BJ (cell line): Measurements from ENCODE around the gene LRRC70. TPM values are rescaled to one million over a fixed set of nuclear protein-coding genes. Genes with fewer than 3 reads are reported as not detected.

Experiments used
- CTCF ChIA-PET: fragments of 350-600 bp; formaldehyde crosslinking; extraction: SDS; loops from one replicate; lab custom pipeline; 2021; ENCODE audit warnings: antibody characterized with exemption, inconsistent platforms; lab: Yijun Ruan, JAX
- POLR2A ChIA-PET: fragments of 300-600 bp; sonication (Branson Sonifier 250); formaldehyde crosslinking; extraction: SDS; loops from one replicate; lab custom pipeline; 2021; ENCODE audit warnings: antibody characterized with exemption; lab: Charles Lee
- DNase-seq: peaks from one replicate; pipeline ENCODE4 v3.0.0-alpha.2; 2011; ENCODE audit warnings: low read depth
- H3K27me3 ChIP-seq: 2 replicates; pipeline ENCODE4 v1.6.0; 2011; ENCODE audit warnings: low read length; ENCODE audit not compliant: control insufficient read depth, insufficient read depth
- H3K36me3 ChIP-seq: 2 replicates; pipeline ENCODE4 v1.5.1; 2011; ENCODE audit warnings: low read length; ENCODE audit not compliant: control insufficient read depth, insufficient read depth
- H3K4me3 ChIP-seq: 2 replicates; pipeline ENCODE4 v1.5.1; 2011; ENCODE audit warnings: low read depth, mild to moderate bottlenecking, control low read depth, low read length
- polyA minus RNA-seq: library from RNA; depleted of rRNA, polyadenylated mRNA; stranded (reverse); fragments of >200 nt; gene quantifications from 2 replicates; pipeline ENCODE4 v1.2.3, GENCODE V29; 2011; rRNA and poly(A)+ RNA removed
- polyA plus RNA-seq: library from polyadenylated mRNA; depleted of rRNA; stranded (reverse); fragments of >200 nt; gene quantifications from 2 replicates; pipeline ENCODE4 v1.2.3, GENCODE V29; 2011; rRNA removed
- TF ChIP-seq, protein P1 (sequence below): IDR thresholded peaks from 2 replicates; pipeline ENCODE4 v1.5.1; 2011; ENCODE audit warnings: low read depth, mild to moderate bottlenecking, control low read depth, inconsistent platforms, low read length, moderate library complexity; ENCODE audit not compliant: insufficient read depth

Gene LRRC70
- 0.07 and 0.13 TPM in 2 replicates for polyA plus RNA-seq
- polyA minus RNA-seq: 1.3 and 1.4 TPM in 2 replicates

- TF ChIP-seq, protein P1, sequence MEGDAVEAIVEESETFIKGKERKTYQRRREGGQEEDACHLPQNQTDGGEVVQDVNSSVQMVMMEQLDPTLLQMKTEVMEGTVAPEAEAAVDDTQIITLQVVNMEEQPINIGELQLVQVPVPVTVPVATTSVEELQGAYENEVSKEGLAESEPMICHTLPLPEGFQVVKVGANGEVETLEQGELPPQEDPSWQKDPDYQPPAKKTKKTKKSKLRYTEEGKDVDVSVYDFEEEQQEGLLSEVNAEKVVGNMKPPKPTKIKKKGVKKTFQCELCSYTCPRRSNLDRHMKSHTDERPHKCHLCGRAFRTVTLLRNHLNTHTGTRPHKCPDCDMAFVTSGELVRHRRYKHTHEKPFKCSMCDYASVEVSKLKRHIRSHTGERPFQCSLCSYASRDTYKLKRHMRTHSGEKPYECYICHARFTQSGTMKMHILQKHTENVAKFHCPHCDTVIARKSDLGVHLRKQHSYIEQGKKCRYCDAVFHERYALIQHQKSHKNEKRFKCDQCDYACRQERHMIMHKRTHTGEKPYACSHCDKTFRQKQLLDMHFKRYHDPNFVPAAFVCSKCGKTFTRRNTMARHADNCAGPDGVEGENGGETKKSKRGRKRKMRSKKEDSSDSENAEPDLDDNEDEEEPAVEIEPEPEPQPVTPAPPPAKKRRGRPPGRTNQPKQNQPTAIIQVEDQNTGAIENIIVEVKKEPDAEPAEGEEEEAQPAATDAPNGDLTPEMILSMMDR: no peak
- no peaks in the 10 kb centered on the region for H3K27me3 ChIP-seq
- H3K4me3 ChIP-seq: no peak within 1 kb of the TSS
- no peak for DNase-seq
- CTCF ChIA-PET: interaction anchor here (1.1 kb wide), 1 partner anchor 9 kb away, joined by 3 read pairs; no protein-coding TSS in a partner anchor
- POLR2A ChIA-PET: no interaction called here
- H3K36me3 ChIP-seq: no peaks in the 10 kb centered on the region
Measured at GRCh38 chr5:62578540-62578939, at the start of gene LRRC70. Gene LRRC70 (plus strand): TSS chr5:62578819. CDS start chr5:62579439, 620 bp downstream.

GRCh38 chr5:62533597-62533996 lies 45.0 kb upstream of the LRRC70 start:
- H3K36me3 ChIP-seq: peaks cover 1% of the 10 kb centered on the region; the same call in 1 of the 2 replicates
- H3K4me3 ChIP-seq: no peak overlapping the region
- H3K27me3 ChIP-seq: no peaks in the 10 kb centered on the region
- TF ChIP-seq, protein P1: no peak
- no peak for DNase-seq
- ChIA-PET CTCF (interaction anchor here (1.1 kb wide), 1 partner anchor 16 kb away, joined by 3 read pairs; no protein-coding TSS in a partner anchor), POLR2A (no interaction called here)

DNA sequence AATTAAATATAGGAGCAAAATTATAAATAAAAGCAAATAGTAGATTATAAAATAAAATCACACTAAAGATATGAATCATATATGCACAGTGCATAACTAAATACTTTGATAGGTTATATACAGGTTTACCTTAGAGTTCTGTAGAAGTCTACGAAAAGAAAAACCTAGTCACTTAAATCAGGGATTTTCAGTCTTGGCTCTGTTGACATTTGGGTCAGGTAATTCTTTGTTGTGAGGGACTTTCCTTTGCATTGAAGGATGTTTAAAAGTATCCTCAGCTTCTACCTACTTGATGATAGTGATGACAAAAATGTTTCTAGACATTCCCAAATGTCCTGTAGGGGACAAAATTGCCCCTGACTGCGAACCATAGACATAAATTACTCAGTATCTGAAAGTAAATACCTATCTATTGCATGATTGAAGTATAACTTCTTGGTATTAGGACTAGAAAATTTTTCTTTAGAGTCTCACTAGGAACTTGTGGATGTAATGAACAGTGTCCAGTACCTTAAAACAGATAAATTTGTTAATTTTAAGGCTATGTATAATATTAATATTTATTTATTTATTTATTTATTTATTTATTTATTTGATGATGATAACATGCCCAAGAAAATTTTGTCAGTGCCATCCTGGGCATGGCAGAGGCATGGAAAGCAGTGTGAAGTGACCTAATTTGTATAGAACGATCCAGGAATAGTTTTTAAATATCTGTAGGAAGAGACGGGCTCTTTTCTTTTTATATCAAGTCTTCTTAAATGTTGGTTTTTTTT lies 44.0 kb upstream of the LRRC70 start:
- no peak for DNase-seq
- TF ChIP-seq, protein P1: no peak
- CTCF ChIA-PET: no interaction called here
- Histone ChIP-seq H3K36me3 (peaks cover 1% of the 10 kb centered on the region; the same call in 1 of the 2 replicates), H3K27me3 (no peaks in the 10 kb centered on the region), H3K4me3 (no peak overlapping the region)
- POLR2A ChIA-PET: no interaction called here

DNA sequence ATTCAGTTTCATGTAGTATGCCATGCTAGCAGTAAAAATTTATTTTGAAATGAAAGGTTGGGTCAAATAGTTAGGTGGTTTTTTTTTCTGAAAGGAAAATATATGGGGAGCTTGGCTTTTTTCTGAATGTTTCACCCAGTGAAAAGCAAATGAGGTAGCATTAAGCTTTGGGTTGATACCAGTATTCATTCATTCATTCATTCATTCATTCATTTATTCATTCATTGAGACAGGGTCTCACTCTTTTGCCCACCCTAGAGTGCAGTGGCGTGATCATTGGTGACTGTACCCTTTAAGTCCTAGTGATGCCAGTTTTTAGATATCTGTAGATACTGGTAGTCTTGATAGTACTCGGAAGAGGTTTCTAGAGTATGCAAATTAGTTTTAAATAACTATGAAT lies 42.4 kb upstream of the LRRC70 start:
- Histone ChIP-seq H3K4me3 (no peak overlapping the region), H3K36me3 (no peaks in the 10 kb centered on the region; the same call in 1 of the 2 replicates), H3K27me3 (no peaks in the 10 kb centered on the region)
- ChIA-PET POLR2A (no interaction called here), CTCF (no interaction called here)
- TF ChIP-seq, protein P1: no peak
- DNase-seq: no peak

DNA sequence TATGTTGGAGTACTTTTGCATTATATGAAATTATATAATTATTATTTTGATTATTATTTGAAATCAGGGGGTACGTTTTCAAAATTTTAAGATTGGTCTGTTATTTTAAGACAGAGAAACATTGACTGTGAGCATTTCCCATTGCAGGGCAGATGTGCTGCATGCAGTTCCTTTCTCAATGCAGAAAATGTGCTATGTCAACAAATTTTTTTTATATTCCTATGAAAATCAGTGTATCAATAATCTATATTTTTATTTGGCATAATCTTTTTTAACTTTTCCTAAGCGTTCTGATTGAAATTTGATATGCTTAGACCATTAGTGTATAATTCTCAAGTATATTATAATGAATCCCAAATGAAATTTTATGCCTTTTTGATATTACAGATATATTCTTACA lies 41.8 kb upstream of the LRRC70 start:
- ChIA-PET POLR2A (no interaction called here), CTCF (no interaction called here)
- no peak for DNase-seq
- H3K27me3 ChIP-seq: no peaks in the 10 kb centered on the region
- no peak overlapping the region for H3K4me3 ChIP-seq
- TF ChIP-seq, protein P1: no peak
- H3K36me3 ChIP-seq: no peaks in the 10 kb centered on the region
